Glomerular visceral epithelial cell (primary cell): ENCODE results near the gene MYMK.
A peak's percentile ranks its signal among the peaks of the same experiment; 100 is the strongest.

Source experiments
- DNase-seq: peaks from one replicate; pipeline ENCODE4 v3.0.0-alpha.2; 2016; ENCODE audit errors: extremely low spot score

MYMK gene

DNA sequence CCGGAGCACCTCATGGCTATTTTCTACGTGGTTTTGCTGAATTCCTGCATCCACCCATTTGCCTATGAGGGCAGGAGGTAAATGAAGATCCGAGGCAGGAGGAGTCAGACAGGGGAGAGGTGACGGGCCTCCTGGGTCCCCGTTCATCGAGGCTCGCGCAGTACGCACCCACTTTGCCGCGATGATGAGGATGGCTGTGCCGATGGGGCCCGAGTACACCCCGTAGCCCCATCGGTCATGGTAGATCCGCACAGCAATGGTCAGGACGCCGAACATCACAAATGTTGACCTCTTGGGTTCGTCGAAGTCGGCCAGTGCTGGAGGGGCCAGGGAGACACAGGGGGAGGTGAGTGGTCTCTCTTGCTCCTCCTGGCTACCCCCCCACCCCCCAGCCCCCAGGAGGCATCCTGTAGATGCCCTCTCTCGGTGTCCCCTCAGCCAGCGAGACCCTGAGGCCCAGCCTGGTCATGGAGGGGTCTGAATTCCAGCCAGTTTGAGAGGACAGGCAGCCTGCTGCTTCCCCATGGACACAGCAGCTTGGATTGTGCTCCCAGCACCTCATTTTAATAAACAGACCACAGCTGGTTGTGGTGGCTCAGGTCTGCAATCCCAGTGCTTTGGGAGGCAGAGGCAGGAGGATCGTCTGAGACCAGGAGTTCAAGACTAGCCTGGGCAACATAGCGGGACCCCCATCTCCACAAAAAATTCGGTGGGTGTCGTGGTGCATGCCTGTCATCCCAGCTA is 5.9 kb downstream of the MYMK start:
- DNase-seq: no peak

DNA sequence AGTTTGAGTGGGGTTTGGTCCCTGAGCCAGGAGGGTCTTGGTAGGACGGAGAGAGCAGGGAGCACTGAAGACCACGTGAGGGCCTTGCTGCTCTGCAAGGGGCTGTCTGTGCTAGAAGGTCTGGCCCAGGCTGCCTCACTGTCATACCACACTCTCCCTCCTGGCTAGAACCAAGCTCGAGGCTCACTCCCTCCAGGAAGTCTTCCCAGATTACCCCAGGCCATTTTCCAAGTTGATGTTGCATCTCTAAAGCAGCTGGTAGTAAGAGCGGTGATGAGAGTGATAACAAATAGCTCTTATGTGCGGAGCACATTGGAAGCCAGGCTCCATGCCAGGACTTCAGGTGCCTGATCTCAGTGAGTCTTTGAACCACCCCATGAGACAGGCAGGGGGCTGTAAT is 6.6 kb downstream of the MYMK start:
- DNase-seq: no peak

DNA sequence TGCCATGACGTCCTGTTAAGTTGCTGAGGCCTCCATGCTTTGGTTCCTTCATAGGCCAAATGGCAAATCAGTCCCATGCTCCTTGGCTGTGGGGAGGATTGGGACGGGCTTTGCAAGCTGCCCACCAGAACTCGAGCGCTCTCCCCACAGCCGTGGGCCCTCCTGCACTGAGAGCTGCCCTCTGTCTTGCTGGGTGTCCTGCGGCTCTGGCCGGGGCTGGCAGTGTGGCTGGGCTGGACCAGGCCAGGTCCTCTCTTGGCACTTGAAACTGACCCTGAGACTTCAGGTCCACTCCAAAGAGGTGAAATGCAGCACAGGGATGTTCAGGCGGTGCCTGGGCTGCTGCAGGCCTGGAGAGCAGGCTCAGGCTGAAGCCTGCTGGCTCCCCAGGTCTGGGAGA is 7.0 kb downstream of the MYMK start:
- no peak for DNase-seq

DNA sequence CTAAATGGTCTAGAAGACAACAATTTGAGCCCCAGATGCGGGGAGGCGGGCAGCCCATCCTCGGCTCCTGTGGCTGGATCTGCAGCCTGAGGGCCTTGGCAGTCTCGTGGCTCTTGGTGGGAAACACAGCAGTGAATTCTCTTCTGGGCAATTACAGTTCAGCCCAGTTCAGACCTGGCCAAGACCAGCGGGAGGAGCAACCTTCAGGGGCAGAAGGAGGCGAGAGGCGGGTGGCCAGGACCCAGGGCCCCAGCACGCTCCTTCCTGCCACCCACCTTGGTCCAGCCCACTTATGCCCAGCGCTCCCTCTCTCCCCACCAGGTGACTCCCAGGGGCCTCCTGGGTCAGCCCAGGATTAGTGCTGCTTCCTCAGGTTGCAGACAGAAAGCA is 7.8 kb downstream of the MYMK start:
- DNase-seq: no peak

DNA sequence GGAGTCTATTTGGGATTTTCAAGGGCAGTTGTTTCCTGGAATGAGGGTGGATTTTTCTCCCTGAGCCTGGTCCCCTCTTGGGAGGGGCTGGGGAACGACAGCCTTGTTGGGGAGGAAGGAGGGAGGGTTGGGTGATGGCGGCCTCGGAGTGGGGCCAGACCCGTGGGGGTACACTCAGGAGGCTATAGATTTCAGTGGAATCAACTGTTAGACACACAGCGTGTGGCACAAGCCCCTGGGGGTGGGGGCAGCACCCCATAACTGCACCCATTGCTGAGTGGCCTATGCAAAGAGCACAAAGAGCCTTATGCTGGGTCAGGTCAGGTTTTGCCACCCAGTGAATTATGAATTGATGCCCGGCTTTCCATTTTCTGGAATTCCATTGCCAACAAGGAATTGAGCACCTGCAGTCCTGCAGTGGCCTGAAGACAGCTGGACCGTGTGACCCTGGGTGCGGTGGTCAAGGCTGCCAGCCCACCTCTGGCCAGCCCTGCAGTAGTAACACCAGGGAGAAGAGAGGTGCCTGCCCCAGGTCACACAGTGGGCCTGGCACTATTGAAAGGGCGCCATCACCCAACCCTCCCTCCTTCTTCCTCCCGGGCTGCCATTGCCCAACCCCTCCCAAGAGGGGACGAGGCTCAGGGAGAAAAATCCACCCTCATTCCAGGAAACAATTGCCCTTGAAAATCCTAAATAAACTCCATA is 8.4 kb downstream of the MYMK start:
- DNase-seq: no peak

DNA sequence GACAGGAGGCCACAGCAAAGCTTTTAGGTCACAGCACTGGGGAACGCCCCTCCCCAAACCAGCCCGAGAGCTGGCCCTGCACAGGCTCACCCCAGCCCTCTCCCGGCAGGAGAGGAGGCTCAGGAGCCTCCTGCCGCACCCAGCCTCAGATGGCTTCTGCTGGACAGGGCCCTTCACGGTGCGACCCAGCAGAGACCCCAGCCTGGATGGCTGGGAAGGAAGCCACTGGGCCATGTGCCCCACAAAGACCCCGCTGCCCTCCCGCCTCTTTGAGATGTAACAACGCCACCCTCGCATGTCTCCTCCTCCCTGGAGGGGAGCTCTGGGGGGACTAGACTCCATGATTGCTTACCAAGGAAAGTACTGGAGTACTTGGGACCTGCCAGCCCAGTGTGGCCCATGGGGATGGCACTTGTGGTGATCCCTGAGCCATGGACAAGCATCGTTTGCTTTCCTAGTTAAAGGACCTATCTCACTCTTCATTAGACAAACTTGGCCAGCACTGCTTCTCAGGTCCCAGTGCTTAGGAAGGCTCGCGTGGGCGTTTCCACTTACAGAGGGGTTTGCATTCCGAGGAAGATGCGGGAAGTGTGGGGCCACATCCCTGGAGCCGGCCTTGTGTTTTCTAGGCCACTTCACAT is 9.0 kb downstream of the MYMK start:
- no peak for DNase-seq

DNA sequence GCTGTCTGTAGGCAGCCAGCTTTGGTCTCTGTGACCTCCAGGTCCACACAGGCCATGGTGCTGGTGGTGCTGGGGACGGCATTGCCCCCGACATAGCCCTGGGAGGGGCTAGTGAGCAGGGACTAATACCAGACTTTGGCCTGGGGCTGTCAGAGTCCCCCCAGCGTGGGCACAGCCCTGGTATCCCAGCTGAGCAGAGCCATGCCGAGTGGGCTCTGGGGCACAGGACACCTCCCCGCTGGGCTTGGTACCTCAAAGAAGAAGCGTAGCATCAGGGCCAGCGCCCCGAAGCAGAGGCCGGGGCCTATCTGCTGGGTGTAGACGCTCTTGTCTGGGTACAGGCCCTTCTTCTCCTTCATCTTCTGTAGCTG is 9.5 kb downstream of the MYMK start:
- no peak for DNase-seq

DNA sequence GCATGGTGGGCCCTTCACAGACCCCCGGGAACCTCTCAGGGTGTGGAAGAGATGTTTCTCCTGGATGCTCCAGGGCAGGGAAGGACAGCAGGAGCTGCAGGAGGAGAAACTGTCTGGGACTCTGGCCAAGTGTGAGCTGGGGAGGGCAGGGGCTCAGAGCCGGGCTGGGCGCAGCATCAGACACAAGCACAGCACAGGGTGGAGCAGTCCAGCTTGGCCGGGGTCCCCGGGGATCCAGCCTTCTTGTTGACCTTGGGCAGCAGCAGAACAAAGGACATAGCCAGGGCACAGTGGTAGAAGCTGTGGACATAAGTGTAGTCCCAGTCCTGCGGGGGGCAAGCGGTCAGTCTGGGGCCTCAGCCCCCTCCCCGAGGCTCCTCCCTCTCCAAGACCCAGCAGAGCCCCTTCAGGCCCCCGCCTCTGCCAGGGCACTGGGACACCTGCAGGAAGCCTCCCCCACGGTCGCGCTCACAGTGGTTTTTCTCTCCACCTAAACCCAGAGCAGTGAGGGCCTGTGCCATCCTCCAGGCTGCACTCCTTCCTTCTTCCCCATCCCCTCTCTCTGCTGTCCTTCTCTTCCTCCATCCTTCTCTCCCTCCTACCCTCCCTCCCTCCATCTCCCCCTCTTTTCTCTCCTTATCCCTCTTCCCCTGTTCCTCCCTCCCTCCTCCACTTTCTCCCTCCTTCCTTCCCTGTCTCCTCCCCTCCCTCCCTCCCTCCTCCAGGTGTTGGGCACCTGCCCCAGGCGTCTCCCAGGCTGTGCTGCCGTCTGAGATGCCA is 10.1 kb downstream of the MYMK start:
- DNase-seq: no peak

DNA sequence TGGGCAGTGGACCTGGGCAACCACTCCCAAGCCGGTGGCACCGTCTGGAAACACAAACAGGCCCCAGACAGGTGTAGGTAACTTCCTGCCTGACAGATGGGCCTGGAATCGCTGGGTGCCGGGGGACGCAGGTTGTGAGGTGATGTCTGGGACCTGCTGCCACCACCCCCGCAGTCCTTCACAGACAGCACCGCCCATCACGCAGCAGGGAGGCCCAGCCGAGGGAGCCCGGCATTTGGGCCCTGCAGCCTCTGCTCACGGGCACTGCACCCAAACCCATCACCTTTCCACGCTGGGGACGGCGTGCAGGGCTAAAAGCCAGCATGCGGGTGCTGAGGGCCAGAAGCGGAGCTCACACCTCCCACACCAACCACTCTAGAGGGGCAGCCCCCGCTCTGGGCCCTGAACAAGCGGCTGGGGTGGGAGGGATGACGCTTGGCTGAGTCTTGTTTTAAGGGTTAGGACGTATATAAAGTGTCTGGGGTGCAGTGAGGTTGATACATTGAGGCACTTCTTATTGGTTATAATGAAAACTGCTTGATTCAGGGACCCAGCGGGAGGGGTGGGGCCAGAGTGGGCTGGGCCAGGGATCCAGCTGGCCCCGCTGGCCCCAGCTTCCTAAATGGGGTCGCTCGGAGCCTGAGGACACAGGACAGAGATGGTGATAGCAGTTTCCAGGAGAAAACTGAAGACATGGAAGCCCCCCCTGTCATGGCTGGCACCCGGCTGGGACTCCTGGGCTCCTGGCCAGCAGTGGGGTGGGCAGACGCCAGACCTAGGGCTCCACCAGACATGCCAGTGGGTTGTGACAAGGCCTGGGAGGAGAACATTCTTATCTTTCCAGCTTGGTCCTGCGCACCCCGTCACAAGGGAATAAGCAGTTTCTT is 11.3 kb downstream of the MYMK start:
- no peak for DNase-seq

DNA sequence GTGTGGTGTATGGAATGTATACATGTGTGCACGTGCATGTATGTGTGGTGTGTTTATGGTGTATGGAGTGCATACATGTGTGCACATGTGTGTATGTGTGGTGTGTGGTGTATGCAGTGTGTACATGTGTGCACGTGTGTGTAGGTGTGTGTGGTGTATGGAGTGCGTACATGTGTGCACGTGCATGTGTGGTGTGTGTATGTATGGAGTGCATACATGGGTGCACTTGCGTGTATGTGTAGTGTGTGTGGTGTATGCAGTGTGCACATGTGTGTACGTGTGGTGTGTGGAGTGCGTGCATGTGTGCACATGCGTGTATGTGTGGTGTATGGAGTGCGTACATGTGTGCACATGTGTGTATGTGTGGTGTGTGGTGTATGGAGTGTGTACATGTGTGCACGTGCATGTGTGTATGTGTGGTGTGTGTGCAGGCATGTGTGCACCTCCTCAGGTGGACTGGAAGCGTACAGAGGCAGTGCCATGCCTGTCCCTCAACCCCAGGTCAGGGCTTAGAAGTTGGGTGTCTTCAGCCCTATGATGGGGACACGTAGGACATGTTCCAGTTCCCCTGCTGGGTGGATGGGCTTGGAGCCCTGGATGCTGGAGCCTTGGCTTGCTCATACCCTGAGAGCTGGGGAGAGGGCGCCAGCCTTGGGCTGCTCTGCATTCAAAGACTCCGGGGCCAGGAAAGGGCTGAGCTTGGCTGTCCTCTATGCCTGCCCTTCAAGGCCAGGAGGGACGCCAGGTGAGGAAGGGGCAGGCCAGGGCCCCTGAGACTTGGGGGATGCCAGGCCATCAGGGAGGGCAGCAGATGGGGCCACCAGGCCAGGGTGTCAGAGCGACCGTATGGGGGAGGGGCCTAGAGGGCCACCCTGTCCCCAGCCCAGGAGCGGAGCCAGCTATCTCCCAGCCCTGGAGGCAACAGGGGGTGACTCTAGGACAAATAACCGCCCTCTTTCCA is 12.2 kb downstream of the MYMK start:
- DNase-seq: no peak

DNA sequence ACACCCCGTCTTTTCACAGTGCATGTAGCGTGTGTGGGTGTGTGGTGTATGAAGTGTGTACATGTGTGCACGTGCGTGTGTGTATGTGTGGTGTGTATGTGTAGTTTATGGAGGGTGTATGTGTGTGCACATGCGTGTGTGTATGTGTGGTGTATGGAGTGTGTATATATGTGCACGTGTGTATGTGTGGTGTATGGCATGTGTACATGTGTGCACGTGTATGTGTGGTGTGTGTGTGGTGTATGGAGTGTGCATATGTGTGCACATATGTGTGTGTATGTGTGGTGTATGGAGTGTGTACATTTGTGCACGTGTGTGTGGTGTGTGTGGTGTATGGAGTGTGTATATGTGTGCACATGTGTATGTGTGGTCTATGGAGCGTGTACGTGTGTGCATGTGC is 13.2 kb downstream of the MYMK start:
- no peak for DNase-seq

DNA sequence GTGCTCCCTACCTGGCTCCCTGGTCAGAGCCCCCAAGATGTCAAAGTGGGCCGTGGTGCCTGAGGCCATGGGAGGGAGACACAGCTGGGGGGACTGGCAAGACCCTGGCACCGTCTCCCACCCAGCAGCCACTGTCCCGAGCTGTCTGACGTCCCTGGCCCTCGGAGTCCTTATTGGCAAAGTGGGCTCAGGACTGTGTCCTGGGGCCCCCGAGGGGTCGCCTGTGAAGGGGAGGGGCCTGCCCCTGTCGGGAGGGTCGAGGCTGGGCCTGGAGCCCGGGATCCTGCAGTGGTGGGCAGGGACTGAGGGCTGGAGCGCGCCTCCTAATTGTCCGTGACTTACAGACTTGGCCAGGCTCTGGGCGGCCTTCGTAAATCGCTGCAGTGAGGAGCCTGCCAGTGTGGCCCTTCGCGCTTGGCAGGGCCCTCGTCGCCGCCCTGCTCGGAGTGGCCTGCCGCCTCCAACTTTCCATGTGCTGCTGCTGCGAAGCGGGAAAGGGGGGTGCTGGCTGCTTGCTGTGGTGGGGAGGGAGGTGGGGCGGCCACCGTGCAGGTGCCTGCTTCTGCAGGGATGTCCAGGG is 13.7 kb downstream of the MYMK start:
- no peak for DNase-seq

DNA sequence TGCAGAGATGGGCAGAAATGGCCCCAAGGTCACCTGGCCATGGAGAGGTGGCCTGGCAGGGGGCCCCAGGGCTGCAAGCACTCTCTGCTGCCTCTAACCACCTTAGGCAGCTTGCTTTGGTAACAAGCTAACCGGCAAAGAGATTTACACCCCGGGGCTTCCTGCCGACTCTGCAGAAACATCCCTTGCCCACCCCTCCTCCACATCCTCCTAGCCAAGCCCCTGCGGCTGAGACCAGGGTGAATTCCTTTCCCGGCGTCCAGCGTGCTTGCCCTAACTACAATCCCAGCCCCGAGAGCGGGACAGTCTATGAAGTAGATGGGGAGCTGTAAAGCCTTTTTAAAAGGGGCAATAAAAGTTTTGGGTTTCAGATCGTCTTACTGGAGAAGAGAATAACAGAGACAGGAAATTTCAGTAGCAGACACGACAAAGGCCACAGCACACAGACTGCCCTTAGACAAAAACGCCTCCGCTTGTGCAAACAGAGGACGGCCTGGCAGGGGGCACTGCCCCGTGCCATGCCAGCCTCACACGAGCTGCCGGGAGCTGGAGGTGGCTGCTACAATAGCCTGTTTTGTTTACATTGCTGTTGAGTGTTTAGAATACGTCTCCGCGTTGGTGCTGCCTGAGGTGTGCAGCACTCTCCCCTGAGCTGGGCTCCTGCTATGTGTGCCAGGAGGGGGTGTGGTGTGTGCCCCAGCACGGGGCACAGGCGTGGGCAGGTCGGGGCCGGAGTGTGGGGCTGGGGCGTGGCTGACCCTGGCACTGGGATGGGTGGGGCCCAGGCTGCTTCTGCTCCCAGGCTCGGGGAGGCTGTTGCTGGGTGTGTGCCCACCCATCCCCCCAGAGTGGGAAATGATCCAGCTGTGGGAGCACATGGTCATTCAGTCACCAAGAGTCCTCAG is 15.3 kb downstream of the MYMK start:
- DNase-seq: no peak

DNA sequence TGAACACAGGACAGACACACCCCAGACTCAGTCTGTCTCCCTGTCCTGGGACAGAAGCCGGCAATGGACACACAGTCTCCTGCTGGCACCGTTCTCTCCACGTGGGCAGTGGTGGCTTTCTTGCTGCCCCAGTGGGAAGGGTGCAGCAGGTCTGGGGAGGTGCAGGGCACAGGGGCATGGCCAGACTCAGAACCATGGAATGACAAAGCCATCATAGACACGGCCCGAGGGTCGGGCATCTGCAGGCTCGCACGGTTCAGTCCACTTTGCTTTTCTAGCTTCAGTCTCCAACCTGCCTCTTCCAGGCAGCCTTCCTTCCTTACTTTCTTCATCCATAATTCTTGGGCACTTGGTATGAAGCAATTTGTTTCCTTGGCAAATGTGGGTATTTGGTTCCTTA is 16.7 kb downstream of the MYMK start:
- no peak for DNase-seq

DNA sequence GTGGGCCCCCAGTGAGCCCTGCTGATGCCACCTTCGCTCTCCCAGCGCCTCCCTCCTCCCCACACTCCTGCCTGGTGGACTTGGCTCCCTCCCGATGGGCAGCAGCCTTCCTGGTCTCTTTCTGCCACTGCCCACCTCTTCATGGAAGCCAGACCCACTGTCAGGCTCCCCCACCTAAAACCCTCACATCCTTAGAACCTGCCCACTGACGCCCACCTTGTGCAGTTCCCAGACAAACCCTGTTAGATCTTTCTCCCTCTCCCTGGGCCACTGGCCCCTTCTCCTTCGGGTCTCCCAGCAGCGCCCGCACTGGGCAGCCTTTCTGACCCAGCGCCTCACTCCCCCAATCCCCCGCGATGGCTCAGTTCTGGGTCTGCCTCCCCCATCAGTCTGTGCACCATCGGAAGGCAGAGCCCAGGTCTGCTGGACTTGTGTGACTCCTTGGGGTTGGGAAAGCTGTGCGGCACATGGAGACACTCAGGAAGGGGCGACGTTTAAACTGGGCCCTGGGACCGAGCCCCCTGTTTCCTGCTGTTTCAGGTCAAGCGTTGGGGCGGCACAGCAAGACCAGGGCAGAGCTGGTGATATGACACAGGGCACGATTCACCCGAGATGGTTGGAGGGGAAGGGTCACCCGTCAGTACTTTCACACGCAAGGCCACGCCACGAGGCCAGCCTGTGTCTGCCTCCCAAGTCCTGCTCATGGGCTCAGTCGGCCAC is 17.4 kb downstream of the MYMK start:
- no peak for DNase-seq

DNA sequence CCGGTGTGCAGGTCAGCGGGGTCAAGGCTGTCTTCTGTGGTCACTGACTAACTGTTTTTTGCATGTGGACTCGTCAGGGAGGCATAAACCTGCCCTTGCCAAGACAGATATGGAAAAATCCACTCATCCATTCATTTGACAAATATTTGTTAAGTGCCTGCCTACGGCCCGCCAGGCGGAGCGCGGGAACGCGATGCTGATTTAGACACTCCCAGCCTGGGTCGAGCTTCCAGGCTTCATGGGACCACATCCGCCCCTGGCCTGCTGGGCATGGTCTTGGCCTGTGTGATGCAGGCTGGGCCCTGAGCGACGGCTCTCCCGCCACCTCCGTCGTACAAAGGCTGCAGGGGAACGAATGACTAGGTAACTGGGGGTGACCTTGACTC is 18.1 kb downstream of the MYMK start:
- DNase-seq: peak; percentile 94

DNA sequence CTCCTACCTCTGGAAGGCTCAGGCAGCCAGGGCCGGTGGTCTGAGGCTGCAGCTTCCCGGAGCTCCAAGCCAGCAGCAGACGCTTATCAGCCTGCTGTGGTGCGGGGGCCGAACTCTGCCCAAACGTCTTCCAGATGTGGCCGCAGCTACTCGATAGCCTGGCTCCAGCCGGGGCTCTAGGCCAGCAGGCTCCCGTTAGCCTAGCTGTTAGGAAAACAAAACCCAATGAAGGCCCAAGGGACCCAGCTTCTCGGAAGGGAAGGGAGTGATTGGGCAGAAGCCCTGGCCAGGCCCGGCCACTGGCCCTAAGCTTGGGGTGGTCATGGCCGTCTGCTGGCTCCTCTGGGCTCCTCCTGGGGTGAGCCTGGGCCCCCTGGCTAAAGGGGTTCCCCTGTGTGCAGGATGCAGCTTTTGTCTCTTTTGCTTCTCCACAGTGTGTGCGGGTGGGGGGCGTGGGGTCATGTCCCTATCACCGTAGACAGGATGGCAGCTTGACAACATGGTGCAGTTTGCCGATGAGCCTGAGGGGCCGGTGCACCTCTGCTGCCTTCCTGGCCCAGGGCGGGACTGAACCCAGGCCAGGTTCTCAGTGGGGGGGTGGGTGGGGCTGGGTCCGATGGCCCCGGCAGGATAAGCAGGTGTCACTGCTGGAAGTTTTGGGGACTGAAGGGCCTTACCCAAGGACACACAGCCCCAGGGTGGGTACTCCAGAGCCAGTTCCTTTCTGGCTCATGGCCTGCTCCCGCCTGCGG is 18.7 kb downstream of the MYMK start:
- DNase-seq: no peak
